H1 (cell line): ENCODE results near the gene HEATR5A. TPM values are rescaled to one million over a fixed set of nuclear protein-coding genes. Genes with fewer than 3 reads are reported as not detected.

ENCODE experiments used
- CTCF ChIA-PET: fragments of 300-600 bp; sonication (Branson Sonifier 250); formaldehyde crosslinking; loops from one replicate; lab custom pipeline; 2021; ENCODE audit not compliant: partially characterized antibody; lab: Charles Lee
- POLR2A ChIA-PET: fragments of 300-600 bp; sonication (Branson Sonifier 250); formaldehyde crosslinking; loops from one replicate; lab custom pipeline; 2021; ENCODE audit warnings: inconsistent platforms; ENCODE audit not compliant: partially characterized antibody; lab: Charles Lee
- DNase-seq, 2 experiments: peaks; one replicate each; pipeline versions ENCODE4 v3.0.0 to v3.0.0-alpha.2; 2010 to 2022; ENCODE audit warnings: low spot score in 2 of 2, low read depth in 1 of 2, mixed read lengths in 1 of 2
- FAIRE-seq: peaks from 2 replicates; lab custom pipeline; 2011; peaks lifted over from hg19 to GRCh38; lab: Jason Lieb, UNC
- H2AFZ ChIP-seq: 2 replicates; pipeline ENCODE4 v1.8.1; 2012; ENCODE audit warnings: low read length, inconsistent platforms
- H2AK5ac ChIP-seq: 2 replicates; pipeline ENCODE4 v1.6.1; 2013; ENCODE audit warnings: low read depth, low read length
- H2BK120ac ChIP-seq: replicated peaks from 2 replicates; pipeline ENCODE3; 2013; ENCODE audit warnings: low read depth, low read length, inconsistent platforms
- H2BK12ac ChIP-seq: 2 replicates; pipeline ENCODE4 v1.6.1; 2013; ENCODE audit warnings: low read depth, low read length
- H2BK15ac ChIP-seq: 2 replicates; pipeline ENCODE4 v1.6.1; 2013; ENCODE audit warnings: low read length
- H2BK20ac ChIP-seq: 2 replicates; pipeline ENCODE4 v1.6.1; 2013; ENCODE audit warnings: low read length
- H2BK5ac ChIP-seq: 2 replicates; pipeline ENCODE4 v1.6.1; 2013; ENCODE audit warnings: low read depth, low read length
- H3K14ac ChIP-seq: 2 replicates; pipeline ENCODE4 v1.6.1; 2013; ENCODE audit warnings: inconsistent platforms; ENCODE audit not compliant: insufficient read length
- H3K18ac ChIP-seq: 2 replicates; pipeline ENCODE4 v1.6.1; 2013; ENCODE audit warnings: low read length; ENCODE audit errors: extremely low read depth
- H3K23ac ChIP-seq: 2 replicates; pipeline ENCODE4 v1.6.1; 2013; ENCODE audit warnings: inconsistent platforms; ENCODE audit not compliant: insufficient read length
- H3K23me2 ChIP-seq: 2 replicates; pipeline ENCODE4 v1.6.1; 2013; ENCODE audit warnings: low read depth, low read length
- H3K27ac ChIP-seq: 2 replicates; pipeline ENCODE4 v1.6.1; 2011; ENCODE audit warnings: low read depth, low read length, inconsistent platforms
- H3K27me3 ChIP-seq, 4 experiments: replicated peaks in 1 of 4; 1 replicate in 1 of 4; 2 replicates in 3 of 4; pipeline versions ENCODE4 v1.6.1 to v1.8.1; 2011 to 2013; ENCODE audit warnings: low read length in 3 of 4, mild to moderate bottlenecking in 3 of 4, inconsistent platforms in 2 of 4, mixed read lengths in 2 of 4, moderate library complexity in 1 of 4; ENCODE audit not compliant: control insufficient read depth in 3 of 4, insufficient read depth in 3 of 4; ENCODE audit errors: extremely low read depth in 1 of 4
- H3K36me3 ChIP-seq, 4 experiments: 2 replicates each; pipeline versions ENCODE4 v1.6.1 to v1.8.1; 2011 to 2013; ENCODE audit warnings: mild to moderate bottlenecking in 4 of 4, low read length in 3 of 4, moderate library complexity in 2 of 4, control low read depth in 1 of 4, inconsistent platforms in 1 of 4; ENCODE audit not compliant: insufficient read depth in 4 of 4, control insufficient read depth in 2 of 4
- H3K4ac ChIP-seq: replicated peaks from 2 replicates; pipeline ENCODE3; 2013; ENCODE audit warnings: low read length, low read depth, mixed read lengths, inconsistent platforms; ENCODE audit not compliant: insufficient read length
- H3K4me1 ChIP-seq, 4 experiments: replicated peaks in 1 of 4; 1 replicate in 1 of 4; 2 replicates in 3 of 4; pipeline versions ENCODE4 v1.6.1 to v1.8.1; 2011 to 2013; ENCODE audit warnings: low read length in 3 of 4, inconsistent platforms in 2 of 4, mixed read lengths in 1 of 4; ENCODE audit not compliant: insufficient read depth in 4 of 4, control insufficient read depth in 3 of 4
- H3K4me2 ChIP-seq, 2 experiments: 2 replicates each; pipeline versions ENCODE4 v1.6.1 to v1.8.1; 2011 to 2013; ENCODE audit warnings: low read depth in 2 of 2, low read length in 2 of 2, control low read depth in 1 of 2, inconsistent platforms in 1 of 2, mild to moderate bottlenecking in 1 of 2; ENCODE audit not compliant: insufficient read depth in 1 of 2
- H3K4me3 ChIP-seq, 4 experiments: fragments of 200-600, 300-600 bp in 1 of 4; sonication (generic), shearing (Covaris generic), sonication (Bioruptor Twin) in 1 of 4; 2 replicates each; pipeline versions ENCODE4 v1.5.1 to v1.8.1; 2011 to 2016; ENCODE audit warnings: low read length in 4 of 4, low read depth in 3 of 4, control low read depth in 2 of 4, inconsistent platforms in 2 of 4, mild to moderate bottlenecking in 2 of 4, mixed read lengths in 1 of 4, moderate library complexity in 1 of 4; ENCODE audit not compliant: insufficient read depth in 2 of 4; ENCODE audit errors: extremely low read depth in 1 of 4
- H3K56ac ChIP-seq: replicated peaks from 2 replicates; pipeline ENCODE3; 2013; ENCODE audit warnings: low read depth, mild to moderate bottlenecking, mixed read lengths, low read length, inconsistent platforms; ENCODE audit not compliant: insufficient read length
- H3K79me1 ChIP-seq: 2 replicates; pipeline ENCODE4 v1.6.1; 2013; ENCODE audit warnings: low read depth, low read length, control low read depth
- H3K79me2 ChIP-seq, 2 experiments: 2 replicates each; pipeline versions ENCODE4 v1.6.1 to v1.8.1; 2012 to 2013; ENCODE audit warnings: low read length in 2 of 2, mild to moderate bottlenecking in 2 of 2, inconsistent platforms in 1 of 2; ENCODE audit not compliant: insufficient read depth in 2 of 2, control insufficient read depth in 1 of 2
- H3K9ac ChIP-seq, 4 experiments: replicated peaks in 1 of 4; 1 replicate in 1 of 4; 2 replicates in 3 of 4; pipeline versions ENCODE4 v1.6.1 to v1.8.1; 2011 to 2013; ENCODE audit warnings: low read depth in 3 of 4, low read length in 3 of 4, control low read depth in 2 of 4, mild to moderate bottlenecking in 2 of 4, moderate library complexity in 2 of 4, inconsistent platforms in 1 of 4; ENCODE audit errors: extremely low read depth in 1 of 4
- H3K9me3 ChIP-seq, 2 experiments: 2 replicates each; pipeline versions ENCODE4 v1.6.1 to v1.8.1; 2012 to 2013; ENCODE audit warnings: mild to moderate bottlenecking in 2 of 2, moderate library complexity in 2 of 2, control low read depth in 1 of 2, inconsistent platforms in 1 of 2, low read depth in 1 of 2, low read length in 1 of 2, mixed read lengths in 1 of 2; ENCODE audit not compliant: insufficient read depth in 2 of 2
- H4K20me1 ChIP-seq, 2 experiments: replicated peaks in 1 of 2; 2 replicates each; pipeline versions ENCODE3 to v1.8.1; 2011 to 2013; ENCODE audit warnings: inconsistent platforms in 2 of 2, low read length in 2 of 2, mild to moderate bottlenecking in 1 of 2; ENCODE audit not compliant: insufficient read depth in 2 of 2, control insufficient read depth in 1 of 2
- H4K5ac ChIP-seq: 2 replicates; pipeline ENCODE4 v1.6.1; 2013; ENCODE audit warnings: low read length, low read depth, mixed read lengths, inconsistent platforms; ENCODE audit not compliant: insufficient read length
- H4K8ac ChIP-seq: 2 replicates; pipeline ENCODE4 v1.8.0; 2013; ENCODE audit warnings: mild to moderate bottlenecking, moderate library complexity, low read length, inconsistent platforms; ENCODE audit not compliant: insufficient read depth; ENCODE audit errors: extremely low read depth
- H4K91ac ChIP-seq: replicated peaks from 2 replicates; pipeline ENCODE3; 2013; ENCODE audit warnings: low read length, mixed read lengths, inconsistent platforms; ENCODE audit not compliant: insufficient read length
- ASH2L ChIP-seq: fragments of 200-600, 300-600 bp; sonication (generic); IDR thresholded peaks from one replicate; pipeline ENCODE4 v1.7.1; 2017; ENCODE audit warnings: low read length
- BACH1 ChIP-seq: IDR thresholded peaks from 2 replicates; pipeline ENCODE4 v1.6.1; 2012; ENCODE audit warnings: low read length, improper control_type of control experiment
- BRCA1 ChIP-seq: IDR thresholded peaks from 2 replicates; pipeline ENCODE4 v1.6.1; 2012; ENCODE audit warnings: low read depth, low read length, improper control_type of control experiment
- CBX5 ChIP-seq: fragments of 300-800, 300-1000 bp; sonication (generic); IDR thresholded peaks from 2 replicates; pipeline ENCODE4 v1.7.1; 2016; ENCODE audit warnings: antibody characterized with exemption, low read length, low read depth
- CHD1 ChIP-seq: IDR thresholded peaks from 2 replicates; pipeline ENCODE4 v1.6.1; 2012; ENCODE audit warnings: low read depth, low read length, improper control_type of control experiment
- CHD2 ChIP-seq: IDR thresholded peaks from 2 replicates; pipeline ENCODE4 v1.6.1; 2012; ENCODE audit warnings: low read length, improper control_type of control experiment
- CREB1 ChIP-seq: IDR thresholded peaks from 2 replicates; pipeline ENCODE4 v1.6.1; 2012; ENCODE audit warnings: inconsistent platforms
- CTCF ChIP-seq, 3 experiments: IDR thresholded peaks; 1 replicate in 2 of 3; 2 replicates in 1 of 3; pipeline versions ENCODE4 v1.5.1 to v1.6.1; 2011; ENCODE audit warnings: low read length in 3 of 3, mild to moderate bottlenecking in 3 of 3, inconsistent platforms in 2 of 3, low read depth in 1 of 3, moderate library complexity in 1 of 3; ENCODE audit not compliant: insufficient read depth in 1 of 3; ENCODE audit errors: control extremely low read depth in 1 of 3
- EZH2 ChIP-seq: fragments of 200-600 bp; sonication (generic); IDR thresholded peaks from 2 replicates; pipeline ENCODE4 v1.7.1; 2012; ENCODE audit warnings: low read depth, mild to moderate bottlenecking, moderate library complexity, low read length, inconsistent platforms; ENCODE audit not compliant: severe bottlenecking
- MAFK ChIP-seq: IDR thresholded peaks from 2 replicates; pipeline ENCODE4 v1.6.1; 2012; ENCODE audit warnings: low read depth, mild to moderate bottlenecking, improper control_type of control experiment, low read length
- POLR2A ChIP-seq, 2 experiments: IDR thresholded peaks; 1 replicate in 1 of 2; 2 replicates in 1 of 2; pipeline ENCODE4 v1.6.1; 2011; ENCODE audit warnings: low read depth in 2 of 2, low read length in 2 of 2, mild to moderate bottlenecking in 2 of 2; ENCODE audit errors: control extremely low read depth in 1 of 2
- SIRT6 ChIP-seq: IDR thresholded peaks from one replicate; pipeline ENCODE4 v1.7.1; 2012; ENCODE audit warnings: low read length, inconsistent platforms
- YY1 ChIP-seq: IDR thresholded peaks from 2 replicates; pipeline ENCODE4 v1.6.1; 2011; ENCODE audit warnings: low read depth, mild to moderate bottlenecking, low read length
- WGBS, 2 experiments: shearing (Covaris generic) in 1 of 2; methylation state at CpG; one replicate each; pipeline versions ENCODE4 v1.1.6 to v1.1.7; 2013 to 2015; ENCODE audit warnings: low lambda C conversion rate in 2 of 2, mixed read lengths in 2 of 2, inconsistent platforms in 1 of 2, low coverage in 1 of 2, missing lambda C conversion rate in 1 of 2; ENCODE audit not compliant: insufficient replicate concordance in 2 of 2, insufficient coverage in 1 of 2, insufficient read length in 1 of 2; ENCODE audit errors: extremely low coverage in 1 of 2, missing lambda C conversion rate in 1 of 2; 5-methylcytosine and 5-hydroxymethylcytosine counted together
- polyA plus RNA-seq, 7 experiments: library from polyadenylated mRNA; depleted of rRNA in 3 of 7; stranded (reverse) in 5 of 7; unstranded in 2 of 7; fragments of >200 nt in 5 of 7; fragments of 200-250 nt in 2 of 7; gene quantifications; 1 replicate in 5 of 7; 2 replicates in 1 of 7; 4 replicates in 1 of 7; pipeline versions ENCODE4 v1.2.1 to v1.2.3, GENCODE V29; 2011 to 2013; ENCODE audit warnings: missing spikeins in 2 of 7, mixed read lengths in 2 of 7
- total RNA-seq: library from RNA; stranded (reverse); fragmentation: NEBNext Ultra II Directional; extraction: Animal tissue kit (Norgen Biotek cat#: 25700); gene quantifications from 2 replicates; pipeline ENCODE4 v1.2.1, GENCODE V29; 2021

HEATR5A gene
- total and polyA plus RNA-seq, 2 of the 8 experiments (the other 6 are each of a cell fraction or from before 2014, with no cell fraction given) = 9.0 to 36.2 TPM

DNA sequence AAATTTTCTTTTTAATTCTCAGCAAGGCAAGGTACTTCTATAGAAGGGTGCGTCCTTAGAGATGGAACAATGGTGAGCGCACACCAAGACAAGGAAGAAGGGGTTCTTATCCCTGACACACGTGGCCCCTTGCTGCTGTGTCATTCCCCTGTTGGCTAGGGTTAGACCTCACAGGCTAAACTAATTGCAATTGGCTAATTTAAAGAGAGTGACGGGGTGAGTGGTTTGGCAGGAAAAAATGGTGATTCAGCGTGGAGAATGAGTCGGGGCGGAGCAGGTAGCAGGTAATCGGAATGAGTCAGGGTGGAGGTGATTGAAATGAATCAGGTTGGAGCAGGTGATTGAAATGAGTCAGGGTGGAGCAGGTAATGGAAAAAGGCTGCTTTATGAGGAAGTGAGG is 176.5 kb downstream of the HEATR5A start:
- Histone ChIP-seq H4K91ac (no peak overlapping the region), H2BK5ac (peak overlapping the region; percentile 69; the same call in 1 of the 2 replicates), H3K9ac (no peak overlapping the region), H3K4me3 (no peak overlapping the region), H3K4me2 (no peak overlapping the region), H2AK5ac (no peak overlapping the region), H3K14ac (no peak overlapping the region), H4K5ac (no peak overlapping the region), H3K23me2 (no peaks in the 10 kb centered on the region), H3K56ac (no peak overlapping the region), H3K23ac (no peak overlapping the region), H3K4ac (no peak overlapping the region), H3K4me1 (peaks cover 0 to 4% (median 0%) of the 10 kb centered on the region in 4 experiments; a peak in 1 of 7 replicates), H4K20me1 (no peaks in the 10 kb centered on the region), H2BK20ac (0 out of 2 replicates have a peak overlapping the region, but pooled peaks have one; percentile 34), H3K79me1 (no peaks in the 10 kb centered on the region), H2BK120ac (no peak overlapping the region), H2BK12ac (peak overlapping the region; percentile 19; the same call in 1 of the 2 replicates), H2AFZ (0 out of 2 replicates have a peak overlapping the region, but pooled peaks have one; percentile 34), H3K27ac (no peak overlapping the region), H3K79me2 (no peaks in the 10 kb centered on the region), H3K36me3 (no peaks in the 10 kb centered on the region), H3K27me3 (no peaks in the 10 kb centered on the region), H2BK15ac (no peak overlapping the region), H3K18ac (peak overlapping the region; percentile 6; the same call in 1 of the 2 replicates), H3K9me3 (no peaks in the 10 kb centered on the region), H4K8ac (no peak overlapping the region; the same call in 1 of the 2 replicates)
- FAIRE-seq (no peak), DNase-seq (no peak)
- ChIA-PET CTCF (interaction anchor here (1.0 kb wide), 1 partner anchor 43 kb away, joined by 3 read pairs; no protein-coding TSS in a partner anchor), POLR2A (interaction anchor here (1.0 kb wide), 1 partner anchor 36 kb away, joined by 3 read pairs; the partner anchor contains the start of gene HECTD1)
- WGBS, 2 experiments = 82% methylated on average over 8 of the region's 8 CpGs; no CpG with 5 or more reads in 1 of the 2 experiments
- TF ChIP-seq MAFK = peak; percentile 44; the same call in 1 of the 2 replicates
- TF ChIP-seq ASH2L = no peak
- TF ChIP-seq CHD1 = no peak
- no peak for TF ChIP-seq CHD2
- peak; percentile 57; the same call in 1 of the 2 replicates for TF ChIP-seq BACH1
- TF ChIP-seq SIRT6 = no peak
- no peak for TF ChIP-seq YY1
- no peak for TF ChIP-seq CTCF (IDR thresholded peaks at IDR 0.05; ENCODE audit: control extremely low read depth in 1 of 3, insufficient read depth in 1 of 3, low read depth in 1 of 3, low read length in 3 of 3)
- TF ChIP-seq CBX5 = no peak
- no peak for TF ChIP-seq CREB1
- TF ChIP-seq EZH2 = no peak
- TF ChIP-seq BRCA1 = no peak
- no peak for TF ChIP-seq POLR2A (IDR thresholded peaks at IDR 0.05; ENCODE audit: control extremely low read depth in 1 of 2, low read depth in 2 of 2, low read length in 2 of 2)
